ENCODE data around the gene FTO. TPM values are rescaled to one million over a fixed set of nuclear protein-coding genes. Genes with fewer than 3 reads are reported as not detected.

The FTO gene
- total and polyA plus RNA-seq, 2 donors = 57.0 to 112 TPM

DNA sequence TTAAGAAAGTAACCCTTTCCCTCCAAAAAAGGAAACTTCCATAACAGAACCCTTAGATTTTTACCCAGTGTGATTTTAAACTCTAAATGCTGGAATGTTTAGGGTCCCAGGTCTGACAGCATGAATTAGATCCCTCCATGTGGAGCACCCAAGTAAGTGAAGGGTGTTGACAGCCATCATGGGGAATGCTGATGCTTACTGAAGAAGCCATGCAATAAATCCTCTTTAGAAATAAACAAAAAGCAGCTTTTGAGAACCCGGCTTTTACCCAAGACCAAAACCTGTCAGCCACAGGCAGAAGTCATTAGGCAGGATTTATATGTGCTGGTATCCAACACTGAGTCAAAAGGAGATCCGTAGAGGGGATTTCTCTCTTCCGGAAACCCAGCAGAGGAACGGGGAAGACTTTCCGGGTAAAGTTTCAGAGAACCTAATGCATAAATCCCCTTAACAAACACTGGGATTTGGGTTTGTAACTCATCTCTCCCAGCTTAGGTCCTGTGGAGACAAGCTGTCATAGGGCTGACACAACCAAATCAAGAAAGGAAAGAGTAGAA is 295.1 kb downstream of the FTO start:
- H3K4me1 ChIP-seq (ENCODE audit: insufficient read depth) = no peaks in the 10 kb centered on the region
- DNase-seq (ENCODE audit: extremely low spot score) = no peak
- no peak overlapping the region for H3K27ac ChIP-seq (ENCODE audit: low read depth)
- WGBS = 62% methylated on average over 5 of the region's 5 CpGs
- no peak overlapping the region for H3K4me3 ChIP-seq (ENCODE audit: low read depth, low read length)
- H3K36me3 ChIP-seq (ENCODE audit: insufficient read depth) = no peaks in the 10 kb centered on the region

DNA sequence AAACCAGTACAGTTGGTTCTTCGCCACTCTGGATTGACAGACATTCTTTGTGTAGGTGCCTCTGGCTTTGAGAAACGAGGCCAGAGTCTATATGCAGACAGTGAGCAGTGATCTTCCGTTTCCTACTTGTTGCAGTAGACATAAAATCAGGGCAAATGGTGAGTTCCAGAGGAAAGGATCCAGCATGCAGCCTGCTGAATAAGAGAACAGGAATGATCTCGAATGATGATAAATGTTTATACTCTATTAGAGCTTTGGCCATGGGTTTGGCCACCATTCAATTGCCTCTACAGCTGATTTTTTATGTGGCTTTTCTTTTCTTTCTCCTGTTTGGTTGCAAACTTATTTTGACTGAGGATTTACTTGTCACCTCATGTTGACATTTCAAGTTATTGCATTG is 295.9 kb downstream of the FTO start:
- Histone ChIP-seq H3K27ac (ENCODE audit: low read depth) (no peak overlapping the region), H3K4me1 (ENCODE audit: insufficient read depth) (no peaks in the 10 kb centered on the region), H3K4me3 (ENCODE audit: low read depth, low read length) (no peak overlapping the region), H3K36me3 (ENCODE audit: insufficient read depth) (no peaks in the 10 kb centered on the region)
- DNase-seq (ENCODE audit: extremely low spot score) = no peak
- 69% methylated on average over 4 of the region's 4 CpGs for WGBS

DNA sequence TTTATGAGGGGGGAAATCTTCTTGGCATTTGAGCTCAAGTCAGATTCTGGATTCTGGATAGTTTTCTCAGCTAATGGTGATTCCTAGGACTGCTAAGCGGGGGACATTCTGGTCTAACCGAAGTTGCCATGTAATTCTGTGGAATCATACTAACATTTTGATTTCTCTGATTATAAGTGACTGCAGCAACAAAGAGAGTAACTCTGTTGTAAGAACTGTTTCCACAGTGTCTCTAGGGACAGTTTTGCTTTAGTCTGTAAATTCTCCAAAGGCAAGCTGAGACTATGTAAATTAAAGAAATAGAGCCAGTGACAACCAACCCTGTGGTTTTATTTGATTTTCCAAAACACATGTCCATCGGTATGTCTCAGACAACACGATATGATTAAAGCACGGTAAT is 296.4 kb downstream of the FTO start:
- WGBS = 91% methylated on average over 5 of the region's 5 CpGs
- Histone ChIP-seq H3K27ac (ENCODE audit: low read depth) (no peak overlapping the region), H3K4me1 (ENCODE audit: insufficient read depth) (no peaks in the 10 kb centered on the region), H3K4me3 (ENCODE audit: low read depth, low read length) (no peak overlapping the region), H3K36me3 (ENCODE audit: insufficient read depth) (no peaks in the 10 kb centered on the region)
- DNase-seq (ENCODE audit: extremely low spot score) = no peak

DNA sequence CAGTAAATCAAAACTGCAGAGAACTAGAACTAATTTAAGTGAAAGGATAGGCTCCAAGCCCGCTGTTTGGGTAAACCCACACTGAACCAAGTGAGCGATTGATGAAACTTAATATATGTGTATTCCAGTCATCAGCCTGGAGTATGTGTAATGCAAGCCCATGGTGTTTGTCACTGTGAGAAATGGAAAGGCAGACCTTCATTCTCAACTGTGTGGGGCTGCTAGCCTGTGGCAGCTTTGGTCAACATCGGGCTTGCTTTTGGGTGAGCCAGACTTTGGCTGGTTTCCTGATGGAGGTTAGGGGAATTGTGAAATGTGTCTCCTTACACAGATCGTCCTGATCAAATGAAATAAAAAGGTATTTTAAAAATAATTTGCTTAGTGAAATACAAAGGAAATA is 302.7 kb downstream of the FTO start:
- Histone ChIP-seq H3K4me3 (ENCODE audit: low read depth, low read length) (no peak overlapping the region), H3K36me3 (ENCODE audit: insufficient read depth) (no peaks in the 10 kb centered on the region), H3K27ac (ENCODE audit: low read depth) (no peak overlapping the region), H3K4me1 (ENCODE audit: insufficient read depth) (no peaks in the 10 kb centered on the region)
- DNase-seq (ENCODE audit: extremely low spot score) = no peak
- 96% methylated on average over 4 of the region's 4 CpGs for WGBS

DNA sequence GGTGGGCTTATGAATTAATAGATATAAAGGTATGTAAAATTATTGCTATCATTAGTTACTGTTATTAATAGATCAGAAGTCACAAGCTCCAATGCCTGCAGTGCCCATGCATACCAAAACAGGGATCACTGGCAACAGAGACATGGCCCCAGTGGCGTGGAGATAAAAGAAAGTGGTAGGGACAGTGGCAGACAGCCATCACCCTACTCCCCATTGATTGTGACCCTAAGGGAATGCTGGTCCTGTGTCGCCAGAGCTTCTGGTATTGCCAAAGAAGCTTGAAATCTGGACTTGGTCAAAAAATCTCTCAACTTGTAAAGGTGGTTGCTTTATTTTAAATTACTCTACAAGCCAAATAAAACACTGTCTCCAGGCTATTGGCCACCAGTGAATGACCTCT is 303.5 kb downstream of the FTO start:
- no peak overlapping the region for H3K4me3 ChIP-seq (ENCODE audit: low read depth, low read length)
- WGBS = 96% methylated on average over 2 of the region's 2 CpGs
- no peaks in the 10 kb centered on the region for H3K4me1 ChIP-seq (ENCODE audit: insufficient read depth)
- H3K27ac ChIP-seq (ENCODE audit: low read depth) = no peak overlapping the region
- no peaks in the 10 kb centered on the region for H3K36me3 ChIP-seq (ENCODE audit: insufficient read depth)
- no peak for DNase-seq (ENCODE audit: extremely low spot score)

DNA sequence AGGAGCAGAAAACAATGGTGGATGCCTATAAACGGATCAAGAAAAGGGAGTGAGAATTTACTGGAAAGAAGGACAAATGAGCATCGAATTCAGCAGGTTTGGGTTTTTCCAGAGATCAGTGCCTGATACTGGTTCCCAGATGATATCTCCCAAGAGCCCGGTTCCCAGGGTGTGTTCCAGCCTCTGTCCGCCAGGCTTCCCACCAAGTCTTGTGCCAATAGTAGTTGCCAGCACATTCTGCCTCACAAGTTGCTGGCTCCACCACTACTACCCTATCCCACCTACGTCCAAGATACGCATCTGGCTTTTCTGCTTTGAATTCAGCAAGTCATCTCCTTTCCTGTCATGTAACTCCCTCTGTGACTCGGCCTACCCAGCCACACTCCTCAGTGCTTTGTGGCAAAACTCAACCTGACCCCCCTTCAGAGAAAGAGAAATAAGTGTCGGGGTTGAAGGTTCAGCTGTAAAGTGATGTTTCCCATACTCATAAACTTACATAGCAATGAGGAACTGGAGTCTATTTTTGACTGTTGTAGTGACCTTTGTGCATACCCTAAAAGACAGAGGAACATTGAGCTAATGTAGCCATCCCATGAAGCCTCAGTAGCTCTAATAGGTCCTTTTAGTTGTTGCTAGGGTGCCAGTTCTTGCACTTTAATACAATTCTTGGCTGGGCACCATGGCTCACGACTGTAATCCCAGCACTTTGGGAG is 305.7 kb downstream of the FTO start:
- 96% methylated on average over 9 of the region's 9 CpGs for WGBS
- no peak for DNase-seq (ENCODE audit: extremely low spot score)
- no peaks in the 10 kb centered on the region for H3K36me3 ChIP-seq (ENCODE audit: insufficient read depth)
- H3K4me1 ChIP-seq (ENCODE audit: insufficient read depth) = no peaks in the 10 kb centered on the region
- H3K27ac ChIP-seq (ENCODE audit: low read depth) = no peak overlapping the region
- no peak overlapping the region for H3K4me3 ChIP-seq (ENCODE audit: low read depth, low read length)

DNA sequence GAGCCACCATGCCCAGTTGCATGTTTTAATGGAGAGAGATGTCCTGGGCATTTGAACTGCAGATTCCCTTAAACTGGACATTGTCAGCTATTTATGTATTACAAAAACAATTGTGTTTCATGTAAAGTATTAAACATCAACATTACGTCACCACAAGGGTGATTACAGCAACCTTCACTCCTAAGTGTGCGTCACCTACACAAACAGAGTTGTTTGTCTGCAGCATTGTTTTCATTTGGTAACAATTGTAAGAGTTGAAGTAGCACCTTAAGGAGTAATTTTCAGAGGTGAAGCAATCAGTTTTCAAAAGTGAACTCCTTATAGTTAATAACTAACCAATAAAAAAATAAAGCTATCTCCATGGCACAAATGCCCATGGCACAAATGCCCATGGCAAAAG is 311.2 kb downstream of the FTO start:
- no peak overlapping the region for H3K27ac ChIP-seq (ENCODE audit: low read depth)
- DNase-seq (ENCODE audit: extremely low spot score) = no peak
- H3K4me1 ChIP-seq (ENCODE audit: insufficient read depth) = no peaks in the 10 kb centered on the region
- H3K4me3 ChIP-seq (ENCODE audit: low read depth, low read length) = no peak overlapping the region
- peaks cover 2% of the 10 kb centered on the region for H3K36me3 ChIP-seq (ENCODE audit: insufficient read depth)
- 95% methylated on average over 2 of the region's 2 CpGs for WGBS

DNA sequence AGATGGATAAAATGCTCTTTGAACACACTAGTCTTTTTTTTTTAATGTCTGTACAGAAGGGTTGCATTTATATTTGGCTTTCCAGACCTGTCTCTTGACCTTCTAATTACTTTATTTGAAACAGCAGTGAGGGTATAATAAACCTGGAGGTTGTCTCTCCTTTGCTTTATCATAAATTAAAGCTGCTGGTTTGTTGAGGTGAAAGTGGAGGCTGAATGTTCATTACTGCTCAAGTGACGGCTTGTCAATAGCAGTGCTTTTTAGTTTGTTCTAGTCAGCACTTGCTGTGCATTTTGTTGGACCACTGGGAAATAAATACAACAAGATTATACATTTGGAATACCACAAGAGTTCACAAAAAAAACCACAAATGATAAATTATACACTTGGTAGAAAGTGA is 318.4 kb downstream of the FTO start:
- no peak for DNase-seq (ENCODE audit: extremely low spot score)

DNA sequence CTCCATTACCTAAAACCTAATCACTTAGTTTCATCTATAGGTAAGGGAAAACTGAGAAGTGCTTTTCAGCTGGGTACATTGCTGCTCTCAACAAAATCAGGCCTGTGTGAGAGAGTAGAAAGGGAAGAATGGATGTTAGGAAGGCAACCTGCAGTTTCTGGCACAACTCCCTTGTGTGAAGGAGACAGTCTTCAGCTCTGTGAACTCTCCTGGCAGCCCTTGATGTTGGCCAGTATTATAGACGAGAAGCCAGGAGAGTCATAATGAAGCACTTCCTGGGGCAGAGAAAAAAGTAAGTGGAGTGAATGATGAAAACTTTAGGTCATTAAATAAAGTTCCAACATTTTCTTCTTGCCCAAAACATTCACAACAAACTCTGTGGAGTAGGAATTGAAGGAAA is 322.5 kb downstream of the FTO start:
- no peaks in the 10 kb centered on the region for H3K4me1 ChIP-seq (ENCODE audit: insufficient read depth)
- no peak overlapping the region for H3K27ac ChIP-seq (ENCODE audit: low read depth)
- WGBS = 69% methylated on average over 1 of the region's 1 CpG
- no peak overlapping the region for H3K4me3 ChIP-seq (ENCODE audit: low read depth, low read length)
- no peaks in the 10 kb centered on the region for H3K36me3 ChIP-seq (ENCODE audit: insufficient read depth)
- DNase-seq (ENCODE audit: extremely low spot score) = no peak

More for the DNA sequence above, 318.4 kb downstream of the FTO start:
- Histone ChIP-seq H3K4me1 (ENCODE audit: insufficient read depth) (no peaks in the 10 kb centered on the region), H3K4me3 (ENCODE audit: low read depth, low read length) (no peak overlapping the region), H3K36me3 (ENCODE audit: insufficient read depth) (peaks cover 2% of the 10 kb centered on the region), H3K27ac (ENCODE audit: low read depth) (no peak overlapping the region)
- 91% methylated on average over 1 of the region's 1 CpG for WGBS

DNA sequence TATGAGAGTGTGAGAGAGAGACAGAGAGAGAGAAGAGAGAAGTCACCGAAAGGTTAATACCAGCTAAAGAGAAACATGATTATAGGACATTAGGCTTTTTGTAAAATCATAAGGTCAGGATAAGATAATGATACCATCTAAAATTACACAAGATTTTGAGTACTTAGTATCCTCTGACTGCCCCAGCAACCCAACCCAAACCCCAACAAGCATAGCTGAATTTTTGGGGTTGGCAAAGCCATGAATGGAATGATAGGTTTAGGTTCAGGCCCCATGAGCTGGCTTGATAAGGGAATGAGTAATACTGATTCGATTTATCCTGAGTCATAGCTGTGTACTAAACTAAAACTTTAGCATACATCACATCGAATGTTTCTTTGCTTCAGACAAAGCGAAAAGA is 323.1 kb downstream of the FTO start:
- 92% methylated on average over 4 of the region's 4 CpGs for WGBS
- no peak overlapping the region for H3K4me3 ChIP-seq (ENCODE audit: low read depth, low read length)
- no peaks in the 10 kb centered on the region for H3K36me3 ChIP-seq (ENCODE audit: insufficient read depth)
- no peak overlapping the region for H3K27ac ChIP-seq (ENCODE audit: low read depth)
- no peaks in the 10 kb centered on the region for H3K4me1 ChIP-seq (ENCODE audit: insufficient read depth)
- no peak for DNase-seq (ENCODE audit: extremely low spot score)

DNA sequence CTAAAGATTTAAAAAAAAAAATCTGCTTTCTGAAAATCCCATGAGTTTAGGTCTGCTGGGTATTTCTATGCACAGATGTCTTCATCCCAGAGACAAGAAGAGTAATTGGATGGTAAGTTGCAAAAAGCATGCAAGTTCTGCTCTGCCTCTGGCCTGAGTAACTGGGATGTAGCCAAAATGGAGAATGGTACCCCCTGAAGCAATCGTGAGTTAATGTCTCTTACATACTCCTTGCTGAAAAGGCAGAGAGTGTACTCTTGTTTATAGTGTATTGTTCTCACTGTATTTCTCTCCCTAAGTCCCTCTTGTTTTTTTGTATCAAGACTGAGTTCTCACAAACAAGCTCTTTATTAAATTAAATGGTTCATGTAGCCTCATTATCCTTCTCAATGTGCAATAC is 323.6 kb downstream of the FTO start:
- Histone ChIP-seq H3K4me3 (ENCODE audit: low read depth, low read length) (no peak overlapping the region), H3K36me3 (ENCODE audit: insufficient read depth) (no peaks in the 10 kb centered on the region), H3K4me1 (ENCODE audit: insufficient read depth) (no peaks in the 10 kb centered on the region), H3K27ac (ENCODE audit: low read depth) (no peak overlapping the region)
- no peak for DNase-seq (ENCODE audit: extremely low spot score)
- 78% methylated on average over 1 of the region's 1 CpG for WGBS

DNA sequence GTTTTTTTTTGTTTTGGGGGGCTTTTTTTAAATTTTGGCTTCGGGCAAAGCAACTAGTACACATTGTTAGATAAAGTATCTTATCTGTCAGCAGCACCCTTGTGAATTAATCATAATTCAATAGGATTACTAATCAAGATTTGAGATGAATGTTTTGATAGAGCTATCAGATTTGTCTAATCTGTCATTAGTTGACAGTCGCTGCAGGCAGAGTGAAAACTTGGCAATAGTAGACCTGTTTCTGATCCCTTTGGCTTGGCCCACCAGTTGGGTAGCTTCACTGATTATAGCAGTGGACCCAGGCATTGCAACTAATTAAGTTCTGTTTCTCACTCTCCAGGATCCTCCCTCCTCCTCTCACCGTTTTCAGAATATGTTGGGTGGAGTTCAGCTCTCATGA is 324.0 kb downstream of the FTO start:
- Histone ChIP-seq H3K36me3 (ENCODE audit: insufficient read depth) (no peaks in the 10 kb centered on the region), H3K4me3 (ENCODE audit: low read depth, low read length) (no peak overlapping the region), H3K27ac (ENCODE audit: low read depth) (no peak overlapping the region), H3K4me1 (ENCODE audit: insufficient read depth) (no peaks in the 10 kb centered on the region)
- no peak for DNase-seq (ENCODE audit: extremely low spot score)
- 76% methylated on average over 3 of the region's 3 CpGs for WGBS

DNA sequence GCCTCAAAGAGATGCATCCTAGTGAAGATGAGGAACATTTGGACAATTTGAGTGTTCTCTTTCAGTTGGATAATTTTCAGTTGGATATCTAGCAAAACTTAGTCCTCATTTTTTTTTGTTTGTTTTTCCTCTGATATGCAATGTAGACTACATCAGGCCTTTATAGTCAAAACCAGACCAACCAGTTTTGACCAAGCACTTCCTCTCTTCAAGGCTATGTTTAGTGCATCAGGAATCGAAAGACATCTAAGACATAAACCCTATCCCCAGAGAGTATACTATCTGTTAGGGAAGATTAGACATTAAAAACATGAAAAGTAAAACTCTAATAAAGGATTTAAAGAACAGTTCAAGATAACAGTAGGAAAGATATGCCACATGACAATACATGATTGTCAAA is 326.5 kb downstream of the FTO start:
- DNase-seq (ENCODE audit: extremely low spot score) = no peak
- Histone ChIP-seq H3K27ac (ENCODE audit: low read depth) (no peak overlapping the region), H3K36me3 (ENCODE audit: insufficient read depth) (no peaks in the 10 kb centered on the region), H3K4me1 (ENCODE audit: insufficient read depth) (no peaks in the 10 kb centered on the region), H3K4me3 (ENCODE audit: low read depth, low read length) (no peak overlapping the region)
- WGBS = 81% methylated on average over 1 of the region's 1 CpG

DNA sequence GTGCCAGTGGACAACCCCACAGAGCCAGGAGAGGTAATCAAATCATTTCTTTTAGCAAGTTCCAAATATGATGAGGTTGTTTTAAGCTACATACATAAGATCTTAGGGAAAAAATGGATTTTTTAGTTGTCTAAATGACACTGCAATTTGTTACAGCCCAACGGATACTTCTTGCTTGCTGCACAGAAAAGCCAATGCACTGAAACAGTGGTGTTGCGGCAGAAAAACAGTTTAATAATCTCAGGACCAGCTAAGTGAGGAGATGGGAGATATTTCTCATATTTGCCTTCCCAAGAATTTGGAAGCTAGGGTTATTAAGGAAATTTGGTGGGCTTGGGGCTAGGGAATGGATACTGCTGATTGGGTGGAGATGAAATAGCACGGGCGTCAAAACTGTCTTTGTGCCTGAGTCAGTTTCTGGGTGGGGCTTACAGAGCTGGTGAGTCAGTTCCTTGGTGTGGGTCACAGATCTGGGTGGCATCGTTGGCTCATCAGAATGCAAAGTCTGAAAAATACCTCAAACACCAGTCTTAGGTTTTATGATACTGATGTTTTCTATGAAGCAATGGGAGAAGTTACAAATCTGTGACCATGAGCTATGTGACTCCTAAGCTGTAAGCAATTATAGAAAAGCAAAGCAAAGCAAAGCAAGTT is 327.3 kb downstream of the FTO start:
- no peak for DNase-seq (ENCODE audit: extremely low spot score)
- Histone ChIP-seq H3K36me3 (ENCODE audit: insufficient read depth) (no peaks in the 10 kb centered on the region), H3K4me1 (ENCODE audit: insufficient read depth) (no peaks in the 10 kb centered on the region), H3K27ac (ENCODE audit: low read depth) (no peak overlapping the region), H3K4me3 (ENCODE audit: low read depth, low read length) (no peak overlapping the region)
- WGBS = 98% methylated on average over 5 of the region's 5 CpGs

Data from urinary bladder (tissue), 4 donors.